Stomach (tissue), 9 donors: ENCODE results near the gene SPATA31D3. TPM values are rescaled to one million over a fixed set of nuclear protein-coding genes. Genes with fewer than 3 reads are reported as not detected.

Experiments
- DNase-seq, 2 donors: peaks; one replicate each; pipeline versions ENCODE4 v3.0.0 to v3.0.0-alpha.2; 2013 to 2019
- H3K27ac ChIP-seq, 5 donors: fragments of 200-600 bp in 4 of 5; sonication (generic) in 4 of 5; one replicate each; pipeline ENCODE4 v1.5.1; 2013 to 2019; ENCODE audit warnings: mild to moderate bottlenecking in 1 of 5, moderate library complexity in 1 of 5
- H3K27me3 ChIP-seq, 3 donors: fragments of 200-600 bp; sonication (generic); one replicate each; pipeline ENCODE4 v1.5.1; 2017 to 2019; ENCODE audit warnings: mixed run types in 1 of 3
- H3K36me3 ChIP-seq, 4 donors: fragments of 200-600 bp; sonication (generic); 1 replicate in 3 of 4; 2 replicates in 1 of 4; pipeline ENCODE4 v1.5.1; 2016 to 2019
- H3K4me1 ChIP-seq, 4 donors: fragments of 200-600 bp; sonication (generic); one replicate each; pipeline ENCODE4 v1.5.1; 2016 to 2019
- H3K4me3 ChIP-seq, 4 donors: fragments of 200-600 bp; sonication (generic) in 3 of 4; one replicate each; pipeline ENCODE4 v1.5.1; 2016 to 2019; ENCODE audit warnings: mild to moderate bottlenecking in 1 of 4
- H3K9me3 ChIP-seq, 4 donors: fragments of 200-600 bp; sonication (generic); one replicate each; pipeline ENCODE4 v1.5.1; 2016 to 2019
- EP300 ChIP-seq: sonication (generic); formaldehyde crosslinking; IDR thresholded peaks from one replicate; pipeline ENCODE4 v1.6.1; 2017; ENCODE audit warnings: antibody characterized with exemption
- POLR2A ChIP-seq, 4 donors: fragments of 450-650 bp; IDR thresholded peaks; one replicate each; pipeline ENCODE4 v1.6.1; 2016; ENCODE audit warnings: antibody characterized with exemption in 4 of 4, control low read depth in 2 of 4, mild to moderate bottlenecking in 1 of 4, moderate library complexity in 1 of 4
- POLR2AphosphoS5 ChIP-seq, 3 donors: sonication (generic); formaldehyde crosslinking; IDR thresholded peaks; one replicate each; pipeline ENCODE4 v1.6.1; 2016; ENCODE audit warnings: antibody characterized with exemption in 3 of 3
- WGBS, 5 donors: extraction: QIAGEN DNeasy Blood & Tissue Kit in 3 of 5; methylation state at CpG; one replicate each; pipeline versions ENCODE4 v1.1.5 to v1.1.7; 2013 to 2018; 5-methylcytosine and 5-hydroxymethylcytosine counted together
- intact Hi-C: fragments of 100-400 bp; cut with DNase I; formaldehyde crosslinking; loops from one replicate; pipeline ENCODE4 v1.15.1; 2023; ENCODE audit warnings: low total_unique reads
- polyA plus RNA-seq, 3 donors: library from polyadenylated mRNA; stranded (reverse); fragments of 200-250 nt; gene quantifications; one replicate each; pipeline ENCODE4 v1.2.3, GENCODE V29; 2013
- total RNA-seq, 5 donors: library from RNA; depleted of rRNA; stranded (reverse); fragments of >200 nt; gene quantifications; one replicate each; pipeline versions ENCODE4 v1.1.0 to v1.2.3, GENCODE V29; 2014 to 2016
- TF ChIP-seq, protein P1 (sequence below), 7 experiments: fragments of 450-650 bp in 4 of 7; fragments of 200-600 bp in 3 of 7; sonication (generic) in 3 of 7; IDR thresholded peaks; one replicate each; pipeline ENCODE4 v1.5.1; 2016 to 2019; ENCODE audit warnings: antibody characterized with exemption in 7 of 7, control low read depth in 2 of 7, mild to moderate bottlenecking in 1 of 7
- donor health status: healthy with polysubstance abuse.
- donor health status: Bipolar disorder and iron deficiency.
- donor health status: healthy.

The SPATA31D3 gene
- total and polyA plus RNA-seq, 8 donors, result not detected

DNA sequence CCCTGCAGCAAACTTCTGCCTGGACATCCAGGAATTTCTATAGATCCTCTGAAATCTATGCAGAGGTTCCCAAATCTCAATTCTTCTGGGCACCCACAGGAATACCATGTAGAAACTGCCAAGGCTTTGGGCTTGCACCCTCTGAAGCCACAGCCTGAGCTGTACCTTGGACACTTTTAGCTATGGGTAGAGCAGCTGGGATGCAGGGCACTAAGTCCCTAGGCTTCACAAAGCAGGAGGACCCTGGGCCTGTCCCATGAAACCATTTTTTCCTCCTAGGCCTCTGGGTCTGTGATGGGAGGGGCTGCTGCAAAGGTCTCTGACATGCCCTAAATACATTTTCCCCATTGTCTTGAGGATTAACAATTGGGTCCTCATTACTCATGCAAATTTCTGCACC is 12.3 kb downstream of the SPATA31D3 start:
- Histone ChIP-seq H3K27me3 (no peaks in the 10 kb centered on the region), H3K36me3 (no peaks in the 10 kb centered on the region), H3K4me3 (no peak overlapping the region), H3K27ac (no peak overlapping the region), H3K4me1 (no peaks in the 10 kb centered on the region), H3K9me3 (peaks cover 0 to 25% (median 17%) of the 10 kb centered on the region in 4 donors)
- DNase-seq, result no peak
- intact Hi-C loops, result no loop called here
- no peak for TF ChIP-seq EP300
- TF ChIP-seq POLR2A (IDR thresholded peaks at IDR 0.05), result no peak

DNA sequence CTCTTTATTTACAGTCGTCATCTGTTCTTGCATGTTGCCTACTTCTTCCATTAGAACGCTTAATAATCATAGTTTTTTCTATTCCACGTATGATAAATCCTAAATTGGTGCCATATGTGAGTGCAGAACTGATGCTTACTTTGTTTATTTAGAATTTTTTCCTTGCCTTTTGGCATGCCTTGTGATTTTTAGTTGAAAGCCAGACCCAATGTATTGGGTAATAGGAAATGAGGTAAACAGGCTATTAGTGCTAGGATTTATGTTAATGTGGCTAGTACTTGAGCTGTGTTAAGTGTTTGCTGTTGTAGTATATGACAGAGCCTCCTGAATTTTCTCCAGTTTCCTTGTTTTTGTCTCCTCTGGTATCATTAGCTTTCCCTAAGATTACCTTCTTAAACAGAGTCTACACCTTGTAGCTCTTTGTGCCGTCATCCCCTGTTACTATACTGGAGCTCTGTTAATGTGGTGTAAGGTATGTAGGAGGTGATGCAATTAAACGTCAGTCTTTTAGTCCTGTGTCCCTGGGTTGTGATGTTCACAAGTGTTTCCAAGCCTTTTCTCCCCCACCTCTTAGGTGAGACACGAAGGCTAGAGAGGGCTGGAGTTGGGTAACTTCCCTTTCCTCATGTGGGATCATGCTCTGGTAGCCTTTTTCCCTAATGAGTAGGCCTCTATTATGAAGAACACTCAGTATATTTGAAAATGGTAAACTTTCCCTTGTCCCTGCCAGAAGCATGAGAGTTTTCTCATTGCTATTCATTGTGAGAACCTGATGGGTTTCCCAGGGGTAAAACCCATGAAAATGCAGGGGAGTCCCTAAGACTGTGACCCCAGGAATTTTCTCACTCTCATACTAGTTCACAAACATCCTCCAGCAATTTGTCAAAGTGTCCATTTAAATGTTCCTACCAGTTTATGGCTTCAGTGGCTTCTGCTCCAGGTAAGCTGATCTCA is 21.2 kb downstream of the SPATA31D3 start:
- no peak for DNase-seq
- TF ChIP-seq POLR2AphosphoS5 (IDR thresholded peaks at IDR 0.05) (no peak), POLR2A (IDR thresholded peaks at IDR 0.05) (no peak), EP300 (no peak)
- TF ChIP-seq, protein P1, sequence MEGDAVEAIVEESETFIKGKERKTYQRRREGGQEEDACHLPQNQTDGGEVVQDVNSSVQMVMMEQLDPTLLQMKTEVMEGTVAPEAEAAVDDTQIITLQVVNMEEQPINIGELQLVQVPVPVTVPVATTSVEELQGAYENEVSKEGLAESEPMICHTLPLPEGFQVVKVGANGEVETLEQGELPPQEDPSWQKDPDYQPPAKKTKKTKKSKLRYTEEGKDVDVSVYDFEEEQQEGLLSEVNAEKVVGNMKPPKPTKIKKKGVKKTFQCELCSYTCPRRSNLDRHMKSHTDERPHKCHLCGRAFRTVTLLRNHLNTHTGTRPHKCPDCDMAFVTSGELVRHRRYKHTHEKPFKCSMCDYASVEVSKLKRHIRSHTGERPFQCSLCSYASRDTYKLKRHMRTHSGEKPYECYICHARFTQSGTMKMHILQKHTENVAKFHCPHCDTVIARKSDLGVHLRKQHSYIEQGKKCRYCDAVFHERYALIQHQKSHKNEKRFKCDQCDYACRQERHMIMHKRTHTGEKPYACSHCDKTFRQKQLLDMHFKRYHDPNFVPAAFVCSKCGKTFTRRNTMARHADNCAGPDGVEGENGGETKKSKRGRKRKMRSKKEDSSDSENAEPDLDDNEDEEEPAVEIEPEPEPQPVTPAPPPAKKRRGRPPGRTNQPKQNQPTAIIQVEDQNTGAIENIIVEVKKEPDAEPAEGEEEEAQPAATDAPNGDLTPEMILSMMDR (IDR thresholded peaks at IDR 0.05), result no peak
- 72 to 83% (median 78%) methylated on average over 6 of the region's 6 CpGs for WGBS, 5 donors
- Histone ChIP-seq H3K4me3 (no peak overlapping the region), H3K27me3 (no peaks in the 10 kb centered on the region), H3K4me1 (no peaks in the 10 kb centered on the region), H3K27ac (no peak overlapping the region), H3K36me3 (no peaks in the 10 kb centered on the region), H3K9me3 (no peaks in the 10 kb centered on the region)
- intact Hi-C loops, result no loop called here

DNA sequence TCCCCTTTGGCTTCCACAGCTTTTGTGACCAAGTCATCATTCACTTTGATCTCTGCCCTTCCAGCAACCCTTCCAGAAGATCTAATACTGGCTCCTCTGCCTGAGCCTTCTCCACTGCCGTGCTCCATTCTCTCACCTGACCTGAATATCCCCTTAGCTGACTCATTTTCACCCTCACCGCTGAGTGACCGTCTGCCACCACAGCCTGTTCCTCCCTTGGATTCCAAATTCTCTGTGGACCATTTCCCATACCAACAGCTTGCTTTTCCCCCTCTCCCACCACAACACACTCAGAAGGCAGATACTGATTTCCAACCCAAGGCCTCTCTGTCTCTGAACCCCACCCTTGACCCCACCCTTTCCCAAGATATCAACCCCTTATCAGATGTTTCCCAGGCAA is 24.7 kb downstream of the SPATA31D3 start:
- Histone ChIP-seq H3K4me1 (no peaks in the 10 kb centered on the region), H3K36me3 (no peaks in the 10 kb centered on the region), H3K9me3 (no peaks in the 10 kb centered on the region), H3K27me3 (no peaks in the 10 kb centered on the region), H3K4me3 (no peak overlapping the region), H3K27ac (no peak overlapping the region)
- intact Hi-C loops, result no loop called here
- DNase-seq, result no peak
- TF ChIP-seq POLR2AphosphoS5 (IDR thresholded peaks at IDR 0.05), result no peak
- no peak for TF ChIP-seq EP300
- TF ChIP-seq, protein P1 (IDR thresholded peaks at IDR 0.05), result no peak
- TF ChIP-seq POLR2A (IDR thresholded peaks at IDR 0.05), result no peak
- 90 to 95% (median 93%) methylated on average over 3 of the region's 3 CpGs for WGBS, 5 donors

DNA sequence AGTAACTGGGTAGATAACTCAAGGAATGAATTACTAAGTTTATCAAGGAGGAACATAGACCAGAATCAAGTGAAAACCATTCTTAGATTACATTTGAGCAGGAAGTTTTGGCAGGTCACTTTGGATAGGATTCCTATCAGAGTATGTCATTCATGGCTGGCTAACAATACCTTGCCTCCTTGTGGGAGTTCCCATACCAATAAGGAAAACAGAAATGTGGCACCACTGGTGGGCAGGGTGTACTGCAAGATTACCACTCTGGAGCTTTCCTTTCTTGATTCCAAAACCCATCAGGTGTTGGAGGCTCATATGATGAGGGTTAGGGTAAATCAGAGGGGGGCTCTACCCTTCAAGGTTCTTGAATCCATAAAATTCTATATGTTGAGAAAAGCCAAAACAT is 26.7 kb downstream of the SPATA31D3 start:
- no peak overlapping the region for H3K27ac ChIP-seq
- intact Hi-C loops, result no loop called here

More for the DNA sequence above, 26.7 kb downstream of the SPATA31D3 start:
- Histone ChIP-seq H3K27me3 (no peaks in the 10 kb centered on the region), H3K4me3 (no peak overlapping the region), H3K9me3 (peaks cover 0 to 3% (median 0%) of the 10 kb centered on the region in 4 donors), H3K4me1 (no peaks in the 10 kb centered on the region), H3K36me3 (no peaks in the 10 kb centered on the region)
- TF ChIP-seq, protein P1 (IDR thresholded peaks at IDR 0.05), result no peak
- TF ChIP-seq EP300 (no peak), POLR2AphosphoS5 (IDR thresholded peaks at IDR 0.05) (no peak), POLR2A (IDR thresholded peaks at IDR 0.05) (no peak)
- no peak for DNase-seq
